ENCODE data around the gene GNA15. TPM values are rescaled to one million over a fixed set of nuclear protein-coding genes. Genes with fewer than 3 reads are reported as not detected.

GNA15 gene
- total RNA-seq, 1 donor from 2014 or later: 0.80 TPM

GRCh38 chr19:3107658-3108057 is 28.2 kb upstream of the GNA15 start:
- TF ChIP-seq CTCF (IDR thresholded peaks at IDR 0.05): no peak
- intact Hi-C loops (cut with micrococcal nuclease): loop anchor here (1.0 kb wide), 3 partner anchors 31 to 145 kb away; no protein-coding TSS in a partner anchor
- Mint-ChIP-seq H3K9me3 (no peaks in the 10 kb centered on the region), H3K27ac (no peak overlapping the region), H3K27me3 (no peaks in the 10 kb centered on the region), H3K36me3 (ENCODE audit: low read depth) (no peaks in the 10 kb centered on the region), H3K4me1 (peaks cover 13% of the 10 kb centered on the region), H3K4me3 (no peak overlapping the region)
- ATAC-seq (ENCODE audit: low read depth): no peak
- ChIA-PET POLR2A (no interaction called here), CTCF (interaction anchor here (1.0 to 2.5 kb wide), 6 partner anchors 56 to 157 kb away, joined by 3 to 17 read pairs (median 6); no protein-coding TSS in a partner anchor)
- no peak for DNase-seq

- POLR2A ChIA-PET: interaction anchor here (0.9 to 1.1 kb wide), 2 partner anchors 73 to 158 kb away, joined by 3 read pairs; no protein-coding TSS in a partner anchor
- Mint-ChIP-seq H3K9me3 (no peaks in the 10 kb centered on the region), H3K27me3 (no peaks in the 10 kb centered on the region), H3K36me3 (ENCODE audit: low read depth) (no peaks in the 10 kb centered on the region), H3K4me3 (no peak overlapping the region), H3K4me1 (peaks cover 11% of the 10 kb centered on the region), H3K27ac (no peak overlapping the region)
- no peak for TF ChIP-seq CTCF (IDR thresholded peaks at IDR 0.05)
- CTCF ChIA-PET: interaction anchor here (0.5 to 2.5 kb wide), 19 partner anchors 9 to 1885 kb away, joined by 3 to 17 read pairs (median 4); no protein-coding TSS in a partner anchor
- ATAC-seq (ENCODE audit: low read depth) (peak; percentile 76), DNase-seq (peak; percentile 61)
- intact Hi-C loops (cut with micrococcal nuclease): loop anchor here (1.0 kb wide), 3 partner anchors 32 to 146 kb away; no protein-coding TSS in a partner anchor
Measured at GRCh38 chr19:3108775-3109174, 27.1 kb upstream of the GNA15 start.

- ATAC-seq (ENCODE audit: low read depth) (no peak), DNase-seq (no peak)
- Mint-ChIP-seq H3K27me3 (no peaks in the 10 kb centered on the region), H3K9me3 (no peaks in the 10 kb centered on the region), H3K27ac (no peak overlapping the region), H3K4me1 (peaks cover 5% of the 10 kb centered on the region), H3K4me3 (no peak overlapping the region), H3K36me3 (ENCODE audit: low read depth) (no peaks in the 10 kb centered on the region)
- ChIA-PET CTCF (interaction anchor here (0.6 to 2.5 kb wide), 10 partner anchors 23 to 222 kb away, joined by 3 to 17 read pairs (median 4); no protein-coding TSS in a partner anchor), POLR2A (no interaction called here)
- intact Hi-C loops (cut with micrococcal nuclease): no loop called here
- no peak for TF ChIP-seq CTCF (IDR thresholded peaks at IDR 0.05)
Measured at GRCh38 chr19:3109491-3109890, 26.3 kb upstream of the GNA15 start.

- Mint-ChIP-seq H3K36me3 (ENCODE audit: low read depth) (no peaks in the 10 kb centered on the region), H3K27me3 (no peaks in the 10 kb centered on the region), H3K4me3 (no peak overlapping the region), H3K4me1 (peaks cover 5% of the 10 kb centered on the region), H3K27ac (no peak overlapping the region), H3K9me3 (no peaks in the 10 kb centered on the region)
- TF ChIP-seq CTCF (IDR thresholded peaks at IDR 0.05): no peak
- intact Hi-C loops (cut with micrococcal nuclease): no loop called here
- CTCF ChIA-PET: interaction anchor here (0.6 to 2.5 kb wide), 4 partner anchors 23 to 159 kb away, joined by 3 to 17 read pairs (median 4); no protein-coding TSS in a partner anchor
- no peak for DNase-seq
- no peak for ATAC-seq (ENCODE audit: low read depth)
- POLR2A ChIA-PET: interaction anchor here (0.6 kb wide), 1 partner anchor 59 kb away, joined by 4 read pairs; no protein-coding TSS in a partner anchor
Measured at GRCh38 chr19:3110126-3110825, 25.6 kb upstream of the GNA15 start.

GRCh38 chr19:3111586-3112247 is 24.1 kb upstream of the GNA15 start:
- ATAC-seq (ENCODE audit: low read depth) (no peak), DNase-seq (no peak)
- Mint-ChIP-seq H3K36me3 (ENCODE audit: low read depth) (no peaks in the 10 kb centered on the region), H3K27me3 (no peaks in the 10 kb centered on the region), H3K4me3 (no peak overlapping the region), H3K4me1 (peaks cover 5% of the 10 kb centered on the region), H3K27ac (no peak overlapping the region), H3K9me3 (no peaks in the 10 kb centered on the region)
- no peak for TF ChIP-seq CTCF (IDR thresholded peaks at IDR 0.05)
- ChIA-PET CTCF (no interaction called here), POLR2A (no interaction called here)
- intact Hi-C loops (cut with micrococcal nuclease): no loop called here
